GM23338 (cell line): Measurements from ENCODE around the gene TUBB2A.
"Not testable (repeated sequence)": the region's sequence is repeated elsewhere in the genome, so short reads cannot be mapped to it uniquely, and the experiment has no call there.

ENCODE experiments used
- CTCF ChIP-seq, 2 experiments: fragments of 200-600 bp in 1 of 2; sonication (generic) in 1 of 2; conservative IDR thresholded peaks; 2 replicates each; pipeline versions ENCODE4 v1.5.1 to v1.6.1; 2016 to 2017; ENCODE audit warnings: antibody characterized with exemption in 2 of 2, low read depth in 2 of 2, mild to moderate bottlenecking in 2 of 2, moderate library complexity in 1 of 2
- EZH2phosphoT487 ChIP-seq: fragments of 200-600 bp; sonication (generic); IDR thresholded peaks from one replicate; pipeline ENCODE4 v1.8.1; 2018; ENCODE audit warnings: antibody characterized with exemption; ENCODE audit not compliant: unreplicated experiment
- JUNB ChIP-seq: IDR thresholded peaks from one replicate; pipeline ENCODE4 v1.6.1; 2016; ENCODE audit warnings: antibody characterized with exemption; ENCODE audit not compliant: unreplicated experiment
- NANOG ChIP-seq: IDR thresholded peaks from 2 replicates; pipeline ENCODE4 v1.6.1; 2016; ENCODE audit warnings: antibody characterized with exemption, borderline replicate concordance
- REST ChIP-seq: IDR thresholded peaks from one replicate; pipeline ENCODE4 v1.6.1; 2018; ENCODE audit warnings: antibody characterized with exemption; ENCODE audit not compliant: unreplicated experiment
- ZNF114 ChIP-seq: fragments of 250-450 bp; sonication (Bioruptor Pico); IDR thresholded peaks from 2 replicates; pipeline ENCODE4 v1.5.0; 2020; ENCODE audit warnings: mild to moderate bottlenecking, moderate library complexity
- ZNF462 ChIP-seq: fragments of 250-450 bp; sonication (Bioruptor Pico); IDR thresholded peaks from 2 replicates; pipeline ENCODE4 v1.5.0; 2020; ENCODE audit warnings: mild to moderate bottlenecking, moderate library complexity

- TF ChIP-seq CTCF (conservative IDR thresholded peaks at IDR 0.05; ENCODE audit: low read depth in 2 of 2); REST; EZH2phosphoT487; ZNF462 (CRISPR knock-in tag); JUNB; ZNF114; NANOG: not testable (repeated sequence)
Observed at GRCh38 chr6:3189192-3189591, 31.8 kb upstream of the TUBB2A start.
